ENCODE measurements around the gene CDKN2C. TPM values are rescaled to one million over a fixed set of nuclear protein-coding genes. Genes with fewer than 3 reads are reported as not detected.
A peak's percentile ranks its signal among the peaks of the same experiment; 100 is the strongest.

CDKN2C gene
- total RNA-seq, 6 experiments from 2014 or later = 1.2 to 6.7 (median 3.1) TPM

GRCh38 chr1:50975436-50975835 lies 5.4 kb downstream of the CDKN2C start:
- no peak for DNase-seq
- WGBS (ENCODE audit: insufficient coverage, low coverage, low lambda C conversion rate, missing lambda C conversion rate) = 100% methylated on average over 1 of the region's 1 CpG
- H3K4me1 ChIP-seq = peaks cover 0 to 17% (median 4%) of the 10 kb centered on the region in 4 donors
- TF ChIP-seq, protein P1, sequence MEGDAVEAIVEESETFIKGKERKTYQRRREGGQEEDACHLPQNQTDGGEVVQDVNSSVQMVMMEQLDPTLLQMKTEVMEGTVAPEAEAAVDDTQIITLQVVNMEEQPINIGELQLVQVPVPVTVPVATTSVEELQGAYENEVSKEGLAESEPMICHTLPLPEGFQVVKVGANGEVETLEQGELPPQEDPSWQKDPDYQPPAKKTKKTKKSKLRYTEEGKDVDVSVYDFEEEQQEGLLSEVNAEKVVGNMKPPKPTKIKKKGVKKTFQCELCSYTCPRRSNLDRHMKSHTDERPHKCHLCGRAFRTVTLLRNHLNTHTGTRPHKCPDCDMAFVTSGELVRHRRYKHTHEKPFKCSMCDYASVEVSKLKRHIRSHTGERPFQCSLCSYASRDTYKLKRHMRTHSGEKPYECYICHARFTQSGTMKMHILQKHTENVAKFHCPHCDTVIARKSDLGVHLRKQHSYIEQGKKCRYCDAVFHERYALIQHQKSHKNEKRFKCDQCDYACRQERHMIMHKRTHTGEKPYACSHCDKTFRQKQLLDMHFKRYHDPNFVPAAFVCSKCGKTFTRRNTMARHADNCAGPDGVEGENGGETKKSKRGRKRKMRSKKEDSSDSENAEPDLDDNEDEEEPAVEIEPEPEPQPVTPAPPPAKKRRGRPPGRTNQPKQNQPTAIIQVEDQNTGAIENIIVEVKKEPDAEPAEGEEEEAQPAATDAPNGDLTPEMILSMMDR (IDR thresholded peaks at IDR 0.05) = no peak
- no peak for TF ChIP-seq POLR2A (IDR thresholded peaks at IDR 0.05)
- intact Hi-C loops (cut with DNase I) = no loop called here
- H3K9me3 ChIP-seq = no peaks in the 10 kb centered on the region
- no peaks in the 10 kb centered on the region for H3K36me3 ChIP-seq
- H3K27ac ChIP-seq = no peak overlapping the region
- ATAC-seq = no peak
- no peak overlapping the region for H3K4me3 ChIP-seq
- H3K27me3 ChIP-seq = no peaks in the 10 kb centered on the region

DNA sequence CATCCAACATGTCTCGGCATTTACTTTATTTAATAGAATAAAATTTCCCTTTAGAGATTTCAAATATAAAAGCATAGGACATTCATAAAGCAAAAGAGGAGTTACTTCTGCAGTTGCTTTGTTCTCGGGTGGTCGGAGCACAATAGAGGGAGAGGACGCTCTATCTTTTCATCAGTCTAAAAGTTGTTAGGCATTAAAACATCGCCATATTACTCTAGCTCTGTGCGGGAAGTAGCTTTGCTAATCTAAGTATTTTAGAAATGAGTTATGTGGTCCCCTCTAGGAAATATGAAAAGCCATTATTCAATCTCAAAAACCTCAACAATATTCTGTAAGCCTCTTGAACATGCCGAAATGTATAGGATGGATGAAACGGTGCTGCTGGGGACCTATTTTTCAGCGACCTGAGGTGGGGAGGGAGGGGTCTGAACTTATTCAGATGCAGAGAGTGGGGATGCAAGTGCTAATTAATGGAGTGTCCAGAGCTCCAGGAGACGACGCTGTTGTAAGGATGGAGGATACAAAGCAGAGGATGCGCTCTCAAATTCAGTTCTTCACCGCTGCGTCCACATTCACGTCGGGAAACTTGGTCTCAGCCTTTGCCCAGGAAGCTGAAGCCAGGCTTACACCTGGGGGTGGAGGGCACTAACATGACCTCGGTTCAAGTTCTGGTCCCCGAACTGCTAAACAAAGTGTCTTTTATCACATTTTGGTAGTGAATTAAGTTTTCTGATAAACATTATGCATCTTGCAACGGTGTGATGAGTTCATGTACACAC lies 6.3 kb downstream of the CDKN2C start:
- WGBS (ENCODE audit: insufficient coverage, low coverage, low lambda C conversion rate, missing lambda C conversion rate) = 30% methylated on average over 18 of the region's 19 CpGs
- no peaks in the 10 kb centered on the region for H3K9me3 ChIP-seq
- intact Hi-C loops (cut with DNase I) = no loop called here
- peaks cover 0 to 12% (median 3%) of the 10 kb centered on the region in 4 donors for H3K4me1 ChIP-seq
- no peaks in the 10 kb centered on the region for H3K36me3 ChIP-seq
- H3K4me3 ChIP-seq = peak overlapping the region; percentile 80 to 88 (median 81)
- ATAC-seq = peak in 2 of 4 donors; percentile 3 to 10
- no peak for DNase-seq
- H3K27me3 ChIP-seq = no peaks in the 10 kb centered on the region
- peak overlapping the region in 2 of 3 donors; percentile 90 to 93 for H3K27ac ChIP-seq
- no peak for TF ChIP-seq POLR2A (IDR thresholded peaks at IDR 0.05)
- TF ChIP-seq, protein P1 (IDR thresholded peaks at IDR 0.05) = no peak

DNA sequence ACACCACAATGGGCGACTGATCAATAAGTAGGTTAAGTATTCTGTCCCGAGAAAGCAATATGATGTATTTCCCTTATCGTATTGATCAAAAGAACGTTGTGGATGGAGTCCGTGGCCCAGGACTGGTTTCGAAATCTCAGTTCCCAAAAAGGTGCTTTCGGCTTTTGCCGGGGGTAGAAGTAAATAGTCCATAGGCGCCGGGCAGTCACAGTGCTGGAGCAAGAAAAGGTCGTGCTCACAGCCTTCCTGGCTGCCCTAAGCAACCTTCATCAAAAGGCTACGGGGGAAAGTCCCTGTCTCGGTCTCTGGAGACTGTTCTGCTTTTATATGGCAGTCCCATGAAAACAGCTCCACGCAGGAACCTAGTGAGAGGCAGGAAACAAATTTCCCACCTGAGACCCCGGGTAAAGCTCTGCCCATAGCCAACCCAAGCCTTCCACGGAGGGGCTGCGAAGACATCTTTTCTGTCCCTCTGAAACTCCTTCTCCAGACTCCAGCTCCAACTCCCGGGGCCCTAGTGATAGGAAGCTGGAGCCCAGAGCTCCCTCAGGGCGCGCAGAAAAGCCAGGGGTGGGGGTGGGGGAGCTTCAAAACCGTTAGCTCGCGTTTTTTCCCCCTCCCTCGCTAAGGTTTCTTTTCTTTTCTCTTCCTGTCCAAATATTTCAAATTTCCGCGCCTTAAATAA lies 7.0 kb downstream of the CDKN2C start:
- peak overlapping the region; percentile 80 to 88 (median 81) for H3K4me3 ChIP-seq
- 1% methylated on average over 22 of the region's 26 CpGs for WGBS (ENCODE audit: insufficient coverage, low coverage, low lambda C conversion rate, missing lambda C conversion rate)
- TF ChIP-seq, protein P1 (IDR thresholded peaks at IDR 0.05) = no peak
- TF ChIP-seq POLR2A (IDR thresholded peaks at IDR 0.05) = no peak
- H3K27ac ChIP-seq = peak overlapping the region; percentile 87 to 93 (median 90)
- ATAC-seq (peak; percentile 50 to 65 (median 60)), DNase-seq (peak in 1 of 3 donors; percentile 51)
- peaks cover 0 to 12% (median 3%) of the 10 kb centered on the region in 4 donors for H3K4me1 ChIP-seq
- H3K9me3 ChIP-seq = no peaks in the 10 kb centered on the region
- no peaks in the 10 kb centered on the region for H3K36me3 ChIP-seq
- intact Hi-C loops (cut with DNase I) = no loop called here
- H3K27me3 ChIP-seq = no peaks in the 10 kb centered on the region

DNA sequence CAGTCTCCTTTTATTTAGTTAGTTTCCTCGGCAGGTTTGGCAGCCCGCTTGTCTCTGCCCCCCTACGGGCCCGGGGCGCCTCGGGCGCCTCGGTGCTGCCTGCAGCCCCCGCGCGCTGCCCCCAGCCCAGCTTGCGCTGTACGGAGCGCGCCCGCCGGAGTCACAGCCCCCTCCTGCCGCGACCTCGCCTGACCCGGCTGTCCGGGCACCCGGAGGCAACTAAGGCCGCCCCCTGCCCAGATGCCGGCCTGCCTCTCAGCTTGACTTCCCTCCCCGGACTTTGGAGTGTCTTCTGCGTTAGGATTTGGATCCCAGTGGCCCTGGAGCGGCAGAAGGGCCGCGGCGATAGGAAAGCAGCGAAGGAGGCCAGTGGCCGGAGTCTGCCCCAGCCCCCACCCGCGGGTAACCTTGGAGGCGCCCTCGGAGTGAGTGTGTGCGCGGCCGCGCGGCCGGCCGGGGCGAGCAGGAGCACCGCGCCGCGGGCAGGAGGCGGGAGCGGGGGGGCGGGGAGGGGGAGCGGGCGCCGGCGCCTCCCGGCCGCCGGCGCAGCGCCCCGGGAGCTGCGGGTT lies 7.6 kb downstream of the CDKN2C start:
- TF ChIP-seq, protein P1 (IDR thresholded peaks at IDR 0.05) = no peak
- TF ChIP-seq POLR2A (IDR thresholded peaks at IDR 0.05) = no peak
- intact Hi-C loops (cut with DNase I) = no loop called here
- DNase-seq (peak; percentile 67 to 83 (median 74)), ATAC-seq (peak; percentile 64 to 80 (median 76))
- peaks cover 0 to 12% (median 3%) of the 10 kb centered on the region in 4 donors for H3K4me1 ChIP-seq
- H3K36me3 ChIP-seq = no peaks in the 10 kb centered on the region
- no peaks in the 10 kb centered on the region for H3K9me3 ChIP-seq
- under 1% methylated on average over 21 of the region's 63 CpGs for WGBS (ENCODE audit: insufficient coverage, low coverage, low lambda C conversion rate, missing lambda C conversion rate)
- peak overlapping the region; percentile 80 to 88 (median 81) for H3K4me3 ChIP-seq
- no peaks in the 10 kb centered on the region for H3K27me3 ChIP-seq
- H3K27ac ChIP-seq = peak overlapping the region; percentile 87 to 93 (median 90)

All from right lobe of liver (tissue), 6 donors.